Left ventricle myocardium inferior (tissue), 1 donor: ENCODE results near the gene MAN2C1. TPM values are rescaled to one million over a fixed set of nuclear protein-coding genes. Genes with fewer than 3 reads are reported as not detected.
"Not testable (repeated sequence)": the region's sequence is repeated elsewhere in the genome, so short reads cannot be mapped to it uniquely, and the experiment has no call there.

Experiments used
- DNase-seq: peaks from one replicate; pipeline ENCODE4 v3.0.0-alpha.2; 2020
- H3K27ac ChIP-seq: fragments of 200-600 bp; replicated peaks from 2 replicates; pipeline ENCODE4 v1.8.0; 2021
- H3K27me3 ChIP-seq: fragments of 200-600 bp; 2 replicates; pipeline ENCODE4 v1.8.0; 2021; ENCODE audit warnings: low read depth
- H3K36me3 ChIP-seq: fragments of 200-600 bp; 2 replicates; pipeline ENCODE4 v1.8.0; 2021
- H3K4me1 ChIP-seq: fragments of 200-600 bp; 2 replicates; pipeline ENCODE4 v1.8.0; 2021
- H3K4me3 ChIP-seq: fragments of 200-600 bp; 2 replicates; pipeline ENCODE4 v1.8.0; 2021; ENCODE audit warnings: mild to moderate bottlenecking, moderate library complexity
- H3K9me3 ChIP-seq: fragments of 200-600 bp; replicated peaks from 2 replicates; pipeline ENCODE4 v1.8.0; 2021
- intact Hi-C: fragments of 100-400 bp; cut with micrococcal nuclease; formaldehyde crosslinking; loops from one replicate; pipeline ENCODE4 v1.11.0; 2022
- total RNA-seq: library from RNA; stranded (reverse); fragmentation: NEBNext Ultra II Directional; extraction: Animal tissue kit (Norgen Biotek cat#: 25700); gene quantifications from one replicate; pipeline ENCODE4 v1.2.1, GENCODE V29; 2021
- TF ChIP-seq, protein P1 (sequence below): fragments of 200-600 bp; IDR thresholded peaks from 2 replicates; pipeline ENCODE4 v1.8.0; 2021; ENCODE audit warnings: antibody characterized with exemption, mild to moderate bottlenecking, borderline replicate concordance
- donor health status: DM: no; HTN: yes; CAD: no; lungs with severe emphysema.

MAN2C1 gene
- total RNA-seq, 1 donor from 2014 or later: 114 TPM

GRCh38 chr15:75339531-75340240 is 28.7 kb downstream of the MAN2C1 start:
- H3K4me3 ChIP-seq: no peak overlapping the region
- no peak overlapping the region for H3K27ac ChIP-seq
- H3K36me3 ChIP-seq: peaks cover 22% of the 10 kb centered on the region
- intact Hi-C loops: no loop called here
- TF ChIP-seq, protein P1, sequence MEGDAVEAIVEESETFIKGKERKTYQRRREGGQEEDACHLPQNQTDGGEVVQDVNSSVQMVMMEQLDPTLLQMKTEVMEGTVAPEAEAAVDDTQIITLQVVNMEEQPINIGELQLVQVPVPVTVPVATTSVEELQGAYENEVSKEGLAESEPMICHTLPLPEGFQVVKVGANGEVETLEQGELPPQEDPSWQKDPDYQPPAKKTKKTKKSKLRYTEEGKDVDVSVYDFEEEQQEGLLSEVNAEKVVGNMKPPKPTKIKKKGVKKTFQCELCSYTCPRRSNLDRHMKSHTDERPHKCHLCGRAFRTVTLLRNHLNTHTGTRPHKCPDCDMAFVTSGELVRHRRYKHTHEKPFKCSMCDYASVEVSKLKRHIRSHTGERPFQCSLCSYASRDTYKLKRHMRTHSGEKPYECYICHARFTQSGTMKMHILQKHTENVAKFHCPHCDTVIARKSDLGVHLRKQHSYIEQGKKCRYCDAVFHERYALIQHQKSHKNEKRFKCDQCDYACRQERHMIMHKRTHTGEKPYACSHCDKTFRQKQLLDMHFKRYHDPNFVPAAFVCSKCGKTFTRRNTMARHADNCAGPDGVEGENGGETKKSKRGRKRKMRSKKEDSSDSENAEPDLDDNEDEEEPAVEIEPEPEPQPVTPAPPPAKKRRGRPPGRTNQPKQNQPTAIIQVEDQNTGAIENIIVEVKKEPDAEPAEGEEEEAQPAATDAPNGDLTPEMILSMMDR: no peak
- H3K27me3 ChIP-seq: no peaks in the 10 kb centered on the region
- no peak for DNase-seq
- H3K9me3 ChIP-seq: no peaks in the 10 kb centered on the region
- peaks cover 21% of the 10 kb centered on the region for H3K4me1 ChIP-seq

GRCh38 chr15:75338661-75339240 is 29.7 kb downstream of the MAN2C1 start:
- no peak overlapping the region for H3K4me3 ChIP-seq
- no peaks in the 10 kb centered on the region for H3K27me3 ChIP-seq
- no peaks in the 10 kb centered on the region for H3K9me3 ChIP-seq
- H3K4me1 ChIP-seq: peaks cover 21% of the 10 kb centered on the region
- intact Hi-C loops: no loop called here
- peaks cover 22% of the 10 kb centered on the region for H3K36me3 ChIP-seq
- TF ChIP-seq, protein P1: no peak
- DNase-seq: no peak
- no peak overlapping the region for H3K27ac ChIP-seq

GRCh38 chr15:75335705-75336355 is 32.6 kb downstream of the MAN2C1 start, which contains the start of gene COMMD4:
Gene COMMD4 (plus strand): TSS chr15:75336063. CDS start chr15:75336090, 27 bp downstream.
- Histone ChIP-seq H3K4me3 (peak within 1 kb of the TSS; percentile 98), H3K4me1 (peaks cover 21% of the 10 kb centered on the region), H3K9me3 (no peaks in the 10 kb centered on the region), H3K36me3 (peaks cover 13% of the 10 kb centered on the region), H3K27ac (peak within 1 kb of the TSS; percentile 83), H3K27me3 (no peaks in the 10 kb centered on the region)
- TF ChIP-seq, protein P1: no peak
- peak; percentile 96 for DNase-seq
- intact Hi-C loops: no loop called here

GRCh38 chr15:75335313-75335704 is 33.1 kb downstream of the MAN2C1 start:
- no peak for DNase-seq
- Histone ChIP-seq H3K9me3 (no peaks in the 10 kb centered on the region), H3K36me3 (peaks cover 12% of the 10 kb centered on the region), H3K4me3 (peak overlapping the region; percentile 98), H3K27me3 (no peaks in the 10 kb centered on the region), H3K27ac (peak overlapping the region; percentile 83), H3K4me1 (peaks cover 21% of the 10 kb centered on the region)
- intact Hi-C loops: no loop called here
- TF ChIP-seq, protein P1: no peak

DNA sequence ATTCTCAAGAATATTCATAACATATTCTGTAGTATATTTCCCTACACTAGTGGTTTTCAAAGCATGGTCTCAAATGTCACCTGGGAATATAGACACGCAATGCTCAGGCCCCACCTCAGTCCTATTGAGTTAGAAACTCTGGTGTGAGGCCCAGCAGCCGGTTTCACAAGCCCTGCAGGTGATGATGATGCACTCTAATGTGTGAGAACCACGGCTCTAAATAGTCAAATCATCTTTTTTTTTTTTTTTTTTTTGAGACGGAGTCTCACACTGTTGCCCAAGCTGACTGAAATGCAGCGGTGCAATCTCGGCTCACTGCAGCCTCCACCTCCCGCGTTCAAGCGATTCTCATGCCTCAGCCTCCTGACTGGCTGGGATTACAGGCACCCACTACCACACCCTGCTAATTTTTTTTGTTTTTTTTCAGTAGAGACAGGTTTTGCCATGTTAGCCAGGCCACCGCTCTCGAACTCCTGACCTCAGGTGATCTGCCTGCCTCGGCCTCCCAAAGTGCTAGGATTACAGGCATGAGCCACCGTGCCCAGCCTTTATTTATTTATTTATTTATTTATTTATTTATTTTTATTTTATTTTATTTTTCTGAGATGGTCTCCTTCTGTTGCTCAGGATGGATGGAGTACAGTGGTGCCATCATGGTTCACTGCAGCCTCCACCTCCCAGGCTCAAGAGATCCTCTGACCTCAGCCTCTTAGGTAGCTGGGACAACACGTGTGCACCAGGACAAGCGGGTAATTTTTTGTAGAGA is 34.6 kb downstream of the MAN2C1 start:
- DNase-seq, H3K4me3 ChIP-seq, H3K27me3 ChIP-seq, H3K9me3 ChIP-seq, H3K36me3 ChIP-seq, intact Hi-C loops, H3K27ac ChIP-seq: not testable (repeated sequence)
- peaks cover 21% of the 10 kb centered on the region for H3K4me1 ChIP-seq

- H3K4me3 ChIP-seq, H3K27ac ChIP-seq, H3K27me3 ChIP-seq, H3K36me3 ChIP-seq, H3K9me3 ChIP-seq, DNase-seq, intact Hi-C loops: not testable (repeated sequence)
- peaks cover 20% of the 10 kb centered on the region for H3K4me1 ChIP-seq
Measured at GRCh38 chr15:75332093-75332492, 36.3 kb downstream of the MAN2C1 start.
